Measurements from ENCODE around the gene TTC39A.

- TF ChIP-seq CTCF (IDR thresholded peaks at IDR 0.05; ENCODE audit: low read depth, low read length) = no peak
- no peak for TF ChIP-seq POLR2A (IDR thresholded peaks at IDR 0.05; ENCODE audit: extremely low read depth, insufficient read length)
- no peak for TF ChIP-seq MYC (IDR thresholded peaks at IDR 0.05; ENCODE audit: low read depth, low read length)
These were observed 5.9 kb downstream of the TTC39A start for GRCh38 chr1:51324251-51325010.

All from NB4 (cell line).